Loucy (cell line): ENCODE measurements around the gene SSC4D.
"Not testable (repeated sequence)": the region's sequence is repeated elsewhere in the genome, so short reads cannot be mapped to it uniquely, and the experiment has no call there.

ENCODE experiments used
- H2AFZ ChIP-seq: fragments of 200-600 bp; sonication (generic); 2 replicates; pipeline ENCODE4 v1.6.0; 2016; ENCODE audit warnings: antibody characterized with exemption, mild to moderate bottlenecking, low read length, moderate library complexity
- H3F3A ChIP-seq: fragments of 200-600 bp; 2 replicates; pipeline ENCODE4 v1.6.0; 2016; ENCODE audit warnings: antibody characterized with exemption, low read depth, mild to moderate bottlenecking
- H3K27me3 ChIP-seq: fragments of 200-600 bp; sonication (generic); 2 replicates; pipeline ENCODE4 v1.6.1; 2014; ENCODE audit warnings: low read length, mild to moderate bottlenecking; ENCODE audit not compliant: insufficient read depth, poor library complexity, severe bottlenecking
- H3K36me3 ChIP-seq: fragments of 200-600 bp; sonication (generic); 2 replicates; pipeline ENCODE4 v1.6.1; 2016; ENCODE audit warnings: low read length; ENCODE audit not compliant: insufficient read depth
- H3K4me1 ChIP-seq: fragments of 200-600 bp; sonication (generic); 2 replicates; pipeline ENCODE4 v1.5.1; 2014; ENCODE audit warnings: low read length, mild to moderate bottlenecking; ENCODE audit not compliant: insufficient read depth, poor library complexity, severe bottlenecking
- H3K4me2 ChIP-seq: fragments of 200-600 bp; sonication (generic); 2 replicates; pipeline ENCODE4 v1.6.0; 2014; ENCODE audit warnings: antibody characterized with exemption, low read length, low read depth, mild to moderate bottlenecking; ENCODE audit not compliant: poor library complexity, severe bottlenecking
- H3K4me3 ChIP-seq: fragments of 200-600 bp; sonication (generic); 2 replicates; pipeline ENCODE4 v1.5.1; 2014; ENCODE audit warnings: low read length, mild to moderate bottlenecking, mixed read lengths; ENCODE audit not compliant: poor library complexity, severe bottlenecking
- H3K79me2 ChIP-seq: fragments of 200-600 bp; sonication (generic); 2 replicates; pipeline ENCODE4 v1.6.1; 2014; ENCODE audit warnings: low read length; ENCODE audit not compliant: insufficient read depth
- H3K9ac ChIP-seq: fragments of 200-600 bp; sonication (generic); 2 replicates; pipeline ENCODE4 v1.6.0; 2014; ENCODE audit warnings: mild to moderate bottlenecking, low read depth, low read length, moderate library complexity; ENCODE audit not compliant: poor library complexity, severe bottlenecking
- H3K9me2 ChIP-seq: fragments of 200-600 bp; sonication (generic); replicated peaks from 2 replicates; pipeline ENCODE4 v1.6.1; 2016; ENCODE audit warnings: low read depth, low read length, mixed read lengths
- H3K9me3 ChIP-seq: fragments of 200-600 bp; sonication (generic); 2 replicates; pipeline ENCODE4 v1.6.1; 2014; ENCODE audit warnings: mild to moderate bottlenecking, antibody characterized with exemption, low read length, low read depth; ENCODE audit not compliant: insufficient read depth
- H4K20me1 ChIP-seq: fragments of 200-600 bp; sonication (generic); 2 replicates; pipeline ENCODE4 v1.6.0; 2014; ENCODE audit warnings: antibody characterized with exemption, low read length, mild to moderate bottlenecking; ENCODE audit not compliant: insufficient read depth, poor library complexity, severe bottlenecking
- EZH2phosphoT487 ChIP-seq: fragments of 200-600 bp; IDR thresholded peaks from 2 replicates; pipeline ENCODE4 v1.6.1; 2018; ENCODE audit warnings: antibody characterized with exemption, mild to moderate bottlenecking, moderate library complexity, borderline replicate concordance
- TF ChIP-seq, protein P1 (sequence below): fragments of 200-600 bp; sonication (generic); conservative IDR thresholded peaks from 2 replicates; pipeline ENCODE4 v1.5.1; 2014; ENCODE audit warnings: mild to moderate bottlenecking, antibody characterized with exemption, low read length

SSC4D gene

DNA sequence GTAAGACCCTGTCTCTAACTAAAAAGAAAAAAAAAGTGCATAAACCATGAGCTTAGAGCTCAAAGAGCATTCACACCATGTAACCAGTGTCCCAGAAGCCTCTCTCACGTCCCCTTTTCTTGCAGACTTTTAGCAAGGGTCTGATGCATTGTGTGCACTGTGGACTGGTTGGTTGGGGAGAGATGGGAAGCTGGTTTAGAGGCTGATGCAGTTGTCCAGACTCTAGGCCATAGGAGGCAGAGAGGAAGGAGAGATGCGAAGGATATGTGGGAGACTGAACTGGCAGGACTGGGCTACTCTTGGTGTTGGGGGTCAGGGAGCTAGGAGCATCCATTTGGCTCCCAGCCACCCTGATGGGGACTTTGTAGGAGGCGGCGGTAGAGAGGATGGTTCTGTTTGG lies 1.8 kb downstream of the SSC4D start:
- peaks cover 5% of the 10 kb centered on the region for H3K4me1 ChIP-seq
- H3K4me3 ChIP-seq, result no peak overlapping the region
- TF ChIP-seq, protein P1, sequence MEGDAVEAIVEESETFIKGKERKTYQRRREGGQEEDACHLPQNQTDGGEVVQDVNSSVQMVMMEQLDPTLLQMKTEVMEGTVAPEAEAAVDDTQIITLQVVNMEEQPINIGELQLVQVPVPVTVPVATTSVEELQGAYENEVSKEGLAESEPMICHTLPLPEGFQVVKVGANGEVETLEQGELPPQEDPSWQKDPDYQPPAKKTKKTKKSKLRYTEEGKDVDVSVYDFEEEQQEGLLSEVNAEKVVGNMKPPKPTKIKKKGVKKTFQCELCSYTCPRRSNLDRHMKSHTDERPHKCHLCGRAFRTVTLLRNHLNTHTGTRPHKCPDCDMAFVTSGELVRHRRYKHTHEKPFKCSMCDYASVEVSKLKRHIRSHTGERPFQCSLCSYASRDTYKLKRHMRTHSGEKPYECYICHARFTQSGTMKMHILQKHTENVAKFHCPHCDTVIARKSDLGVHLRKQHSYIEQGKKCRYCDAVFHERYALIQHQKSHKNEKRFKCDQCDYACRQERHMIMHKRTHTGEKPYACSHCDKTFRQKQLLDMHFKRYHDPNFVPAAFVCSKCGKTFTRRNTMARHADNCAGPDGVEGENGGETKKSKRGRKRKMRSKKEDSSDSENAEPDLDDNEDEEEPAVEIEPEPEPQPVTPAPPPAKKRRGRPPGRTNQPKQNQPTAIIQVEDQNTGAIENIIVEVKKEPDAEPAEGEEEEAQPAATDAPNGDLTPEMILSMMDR, result no peak
- no peak for TF ChIP-seq EZH2phosphoT487
- no peak overlapping the region for H3K4me2 ChIP-seq
- no peaks in the 10 kb centered on the region for H3K9me2 ChIP-seq
- no peaks in the 10 kb centered on the region for H3K79me2 ChIP-seq
- no peaks in the 10 kb centered on the region for H4K20me1 ChIP-seq
- no peaks in the 10 kb centered on the region for H3K27me3 ChIP-seq
- H3F3A ChIP-seq, result no peaks in the 10 kb centered on the region
- no peaks in the 10 kb centered on the region for H3K9me3 ChIP-seq
- H3K36me3 ChIP-seq, result no peaks in the 10 kb centered on the region
- H2AFZ ChIP-seq, result no peak overlapping the region
- no peak overlapping the region for H3K9ac ChIP-seq

DNA sequence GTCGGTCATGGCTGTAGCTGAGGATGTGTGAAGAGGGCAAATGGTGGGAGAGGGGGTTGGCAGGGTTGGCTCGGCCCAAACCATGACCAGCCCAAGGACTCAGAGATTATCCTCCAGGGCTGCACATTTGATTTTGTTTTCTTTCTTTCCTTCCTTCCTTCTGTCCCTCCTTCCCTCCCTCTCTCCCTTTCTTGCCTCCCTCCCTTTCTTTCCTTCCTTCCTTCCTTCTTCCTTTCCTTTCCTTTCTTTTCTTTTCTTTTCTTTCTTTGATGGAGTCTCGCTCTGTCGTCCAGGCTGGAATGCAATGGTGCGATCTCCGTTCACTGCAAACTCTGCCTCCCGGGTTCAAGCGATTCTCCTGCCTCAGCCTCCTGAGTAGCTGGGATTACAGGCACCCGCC lies 3.8 kb downstream of the SSC4D start:
- Histone ChIP-seq H3K9me2 (no peaks in the 10 kb centered on the region), H3K4me2 (no peak overlapping the region)

DNA sequence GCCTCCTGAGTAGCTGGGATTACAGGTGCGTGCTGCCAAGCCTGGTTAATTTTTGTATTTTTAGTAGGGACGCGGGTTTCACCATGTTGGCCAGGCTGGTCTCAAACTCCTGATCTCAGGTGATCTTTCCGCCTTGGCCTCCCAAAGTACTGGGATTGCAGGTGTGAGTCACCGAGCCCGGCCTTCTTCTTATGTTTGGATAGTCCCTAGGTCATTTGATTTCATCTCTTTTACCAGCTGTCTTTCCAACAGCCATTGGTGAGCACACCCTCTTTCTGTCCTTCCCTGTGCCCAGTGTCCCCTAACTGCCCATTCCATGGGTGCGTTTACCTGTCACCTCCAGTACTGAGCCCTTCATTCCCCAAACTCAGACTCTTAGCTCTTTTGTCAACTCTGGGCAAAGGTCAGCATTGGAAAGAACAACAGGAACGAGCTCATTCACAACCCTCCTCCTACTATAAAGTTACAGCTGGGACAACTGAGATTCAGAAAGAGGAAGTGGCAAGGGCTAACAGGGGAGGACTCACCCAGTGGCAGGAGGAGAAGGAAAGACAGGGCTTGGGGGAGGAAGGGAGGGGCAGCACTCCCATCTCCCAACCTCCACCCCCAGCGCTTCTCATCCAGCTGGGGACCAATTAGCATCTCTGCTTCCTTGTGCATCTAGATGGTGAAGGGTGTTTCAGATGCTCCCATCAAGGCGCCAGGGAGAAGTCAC lies 5.6 kb downstream of the SSC4D start:
- H3K4me2 ChIP-seq, result no peak overlapping the region
- H2AFZ ChIP-seq, result no peak overlapping the region; the same call in 1 of the 2 replicates
- H3K79me2 ChIP-seq, result no peaks in the 10 kb centered on the region
- H4K20me1 ChIP-seq, result no peaks in the 10 kb centered on the region
- H3K9me3 ChIP-seq, result no peaks in the 10 kb centered on the region
- H3K9ac ChIP-seq, result no peak overlapping the region
- H3K27me3 ChIP-seq, result no peaks in the 10 kb centered on the region
- no peak overlapping the region for H3K4me3 ChIP-seq
- no peaks in the 10 kb centered on the region for H3K36me3 ChIP-seq
- TF ChIP-seq, protein P1, result no peak
- TF ChIP-seq EZH2phosphoT487, result no peak
- H3F3A ChIP-seq, result no peaks in the 10 kb centered on the region
- peaks cover 5% of the 10 kb centered on the region for H3K4me1 ChIP-seq
- no peaks in the 10 kb centered on the region for H3K9me2 ChIP-seq

More for the DNA sequence above, 3.8 kb downstream of the SSC4D start:
- Histone ChIP-seq H2AFZ (no peak overlapping the region), H3K79me2 (no peaks in the 10 kb centered on the region), H3F3A (no peaks in the 10 kb centered on the region), H3K27me3 (no peaks in the 10 kb centered on the region), H3K9me3 (no peaks in the 10 kb centered on the region), H3K36me3 (no peaks in the 10 kb centered on the region), H3K4me1 (peaks cover 5% of the 10 kb centered on the region), H3K4me3 (no peak overlapping the region), H4K20me1 (no peaks in the 10 kb centered on the region), H3K9ac (no peak overlapping the region)
- TF ChIP-seq, protein P1, result no peak
- no peak for TF ChIP-seq EZH2phosphoT487

DNA sequence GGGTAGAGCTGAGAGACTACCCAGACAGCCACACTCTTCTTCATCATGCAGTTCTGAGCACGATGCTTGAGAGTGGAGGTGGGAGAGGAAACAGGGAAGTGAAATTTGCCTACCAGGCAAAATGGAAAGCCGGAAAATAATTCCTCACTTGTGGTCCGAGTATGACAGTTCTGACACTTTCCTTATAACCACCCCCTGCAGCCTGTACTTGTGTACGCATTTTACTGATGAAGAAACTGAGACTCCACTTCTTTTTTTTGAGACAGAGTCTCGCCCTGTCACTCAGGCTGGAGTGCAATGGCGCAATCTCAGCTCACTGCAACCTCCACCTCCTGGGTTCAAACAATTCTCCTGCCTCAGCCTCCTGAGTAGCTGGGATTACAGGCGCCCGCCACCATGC lies 6.4 kb downstream of the SSC4D start:
- H2AFZ ChIP-seq, H3K27me3 ChIP-seq, H3K4me3 ChIP-seq, H4K20me1 ChIP-seq, H3K36me3 ChIP-seq, H3K9me2 ChIP-seq, H3F3A ChIP-seq, H3K4me2 ChIP-seq, H3K79me2 ChIP-seq, H3K9me3 ChIP-seq, H3K4me1 ChIP-seq, H3K9ac ChIP-seq: not testable (repeated sequence)
